A673 (cell line): ENCODE data around the gene XDH. TPM values are rescaled to one million over a fixed set of nuclear protein-coding genes. Genes with fewer than 3 reads are reported as not detected.

Experiments
- BruUV-seq: library from RNA; stranded (reverse); fragments of 400-500 nt; replicated peaks from 2 replicates; lab custom pipeline; 2021; lab: Mats Ljungman, UMichigan
- CTCF ChIA-PET: fragments of 300-600 bp; sonication (Branson Sonifier 250); formaldehyde crosslinking; loops from one replicate; lab custom pipeline; 2022; ENCODE audit warnings: antibody characterized with exemption; lab: Charles Lee
- POLR2A ChIA-PET: fragments of 300-600 bp; sonication (Branson Sonifier 250); formaldehyde crosslinking; loops from one replicate; lab custom pipeline; 2022; ENCODE audit warnings: antibody characterized with exemption; ENCODE audit not compliant: low non-redundant PET; lab: Charles Lee
- DNase-seq: peaks from one replicate; pipeline ENCODE4 v3.0.0-alpha.2; 2015; ENCODE audit warnings: low spot score
- H3K27ac ChIP-seq: fragments of 200-600 bp; sonication (generic); 2 replicates; pipeline ENCODE4 v1.5.1; 2016; ENCODE audit warnings: mixed run types, low read depth, mild to moderate bottlenecking, mixed read lengths, antibody characterized with exemption, low read length; ENCODE audit not compliant: poor library complexity, severe bottlenecking
- H3K27me3 ChIP-seq: fragments of 200-600 bp; sonication (generic); replicated peaks from 2 replicates; pipeline ENCODE4 v1.6.1; 2017; ENCODE audit warnings: mixed run types, low read depth, mild to moderate bottlenecking, mixed read lengths, antibody characterized with exemption, low read length; ENCODE audit not compliant: insufficient read depth, poor library complexity
- H3K36me3 ChIP-seq: fragments of 200-600 bp; sonication (generic); 2 replicates; pipeline ENCODE4 v1.6.1; 2016; ENCODE audit warnings: mixed run types, mild to moderate bottlenecking, mixed read lengths, antibody characterized with exemption, low read length; ENCODE audit not compliant: insufficient read depth, poor library complexity, severe bottlenecking
- H3K4me1 ChIP-seq: fragments of 200-600 bp; sonication (generic); 2 replicates; pipeline ENCODE4 v1.6.1; 2017; ENCODE audit warnings: mixed run types, mild to moderate bottlenecking, mixed read lengths, antibody characterized with exemption, low read length; ENCODE audit not compliant: insufficient read depth, poor library complexity, severe bottlenecking
- H3K4me3 ChIP-seq: fragments of 200-600 bp; sonication (generic); 2 replicates; pipeline ENCODE4 v1.5.1; 2016; ENCODE audit warnings: low read depth, mixed run types, mild to moderate bottlenecking, mixed read lengths, low read length; ENCODE audit not compliant: poor library complexity, severe bottlenecking
- H3K9me3 ChIP-seq: fragments of 200-600 bp; sonication (generic); 2 replicates; pipeline ENCODE4 v1.6.1; 2016; ENCODE audit warnings: mixed run types, low read depth, mild to moderate bottlenecking, mixed read lengths, antibody characterized with exemption, low read length; ENCODE audit not compliant: poor library complexity, severe bottlenecking
- CTCF ChIP-seq: fragments of 300-800, 200-600 bp; sonication (generic); conservative IDR thresholded peaks from 2 replicates; pipeline ENCODE4 v1.5.1; 2017; ENCODE audit warnings: low read depth, mild to moderate bottlenecking, antibody characterized with exemption, low read length, moderate library complexity, mixed read lengths
- EZH2 ChIP-seq: fragments of 200-600 bp; sonication (generic); IDR thresholded peaks from 2 replicates; pipeline ENCODE4 v1.6.1; 2017; ENCODE audit warnings: borderline replicate concordance, low read depth, mild to moderate bottlenecking, mixed read lengths, antibody characterized with exemption, low read length; ENCODE audit not compliant: poor library complexity, severe bottlenecking
- intact Hi-C: fragments of 100-400 bp; cut with micrococcal nuclease; formaldehyde crosslinking; loops from one replicate; pipeline ENCODE4 v1.10.0; 2022; ENCODE audit not compliant: unreplicated experiment
- total RNA-seq: library from RNA; stranded (reverse); gene quantifications from 2 replicates; pipeline ENCODE4 v1.2.3, GENCODE V29; 2021

Gene XDH
- total RNA-seq, 1 experiment from 2014 or later: 0.19 TPM

GRCh38 chr2:31398881-31399280 is 15.7 kb downstream of the XDH start:
- CTCF ChIA-PET: no interaction called here
- no peak for TF ChIP-seq EZH2
- no peak for TF ChIP-seq CTCF
- BruUV-seq: no TSS peak
- no peaks in the 10 kb centered on the region for H3K4me1 ChIP-seq
- no peak for DNase-seq
- H3K36me3 ChIP-seq: no peaks in the 10 kb centered on the region
- H3K27me3 ChIP-seq: no peaks in the 10 kb centered on the region
- intact Hi-C loops: no loop called here
- no peak overlapping the region for H3K27ac ChIP-seq
- H3K4me3 ChIP-seq: no peak overlapping the region
- POLR2A ChIA-PET: no interaction called here
- no peaks in the 10 kb centered on the region for H3K9me3 ChIP-seq

- BruUV-seq: no TSS peak
- no peaks in the 10 kb centered on the region for H3K36me3 ChIP-seq
- POLR2A ChIA-PET: no interaction called here
- intact Hi-C loops: no loop called here
- H3K9me3 ChIP-seq: no peaks in the 10 kb centered on the region
- DNase-seq: no peak
- no peaks in the 10 kb centered on the region for H3K4me1 ChIP-seq
- TF ChIP-seq EZH2 (no peak), CTCF (no peak)
- no peaks in the 10 kb centered on the region for H3K27me3 ChIP-seq
- CTCF ChIA-PET: no interaction called here
- no peak overlapping the region for H3K4me3 ChIP-seq
- H3K27ac ChIP-seq: no peak overlapping the region
Measured at GRCh38 chr2:31397094-31397493, 17.4 kb downstream of the XDH start.

- POLR2A ChIA-PET: interaction anchor here (0.7 kb wide), 1 partner anchor 655 kb away, joined by 3 read pairs; no protein-coding TSS in a partner anchor
- intact Hi-C loops: no loop called here
Measured at GRCh38 chr2:31390324-31390723, 24.2 kb downstream of the XDH start.

More at GRCh38 chr2:31390324-31390723, 24.2 kb downstream of the XDH start:
- Histone ChIP-seq H3K4me3 (no peak overlapping the region), H3K9me3 (no peaks in the 10 kb centered on the region), H3K36me3 (no peaks in the 10 kb centered on the region), H3K27me3 (no peaks in the 10 kb centered on the region), H3K27ac (no peak overlapping the region), H3K4me1 (no peaks in the 10 kb centered on the region)
- CTCF ChIA-PET: interaction anchor here (0.7 kb wide), 1 partner anchor 133 kb away, joined by 7 read pairs; no protein-coding TSS in a partner anchor
- no TSS peak for BruUV-seq
- no peak for DNase-seq
- TF ChIP-seq CTCF (no peak), EZH2 (no peak)
